CD4-positive, alpha-beta T cell treated with Interleukin-12 subunit alpha and Interleukin-12 subunit beta, for 1 hour (primary cell): ENCODE data around the gene MEGF9.
"Not testable (repeated sequence)": the region's sequence is repeated elsewhere in the genome, so short reads cannot be mapped to it uniquely, and the experiment has no call there.

Experiments
- DNase-seq: peaks from one replicate; pipeline ENCODE4 v3.0.0-alpha.2; 2020

Gene MEGF9

DNA sequence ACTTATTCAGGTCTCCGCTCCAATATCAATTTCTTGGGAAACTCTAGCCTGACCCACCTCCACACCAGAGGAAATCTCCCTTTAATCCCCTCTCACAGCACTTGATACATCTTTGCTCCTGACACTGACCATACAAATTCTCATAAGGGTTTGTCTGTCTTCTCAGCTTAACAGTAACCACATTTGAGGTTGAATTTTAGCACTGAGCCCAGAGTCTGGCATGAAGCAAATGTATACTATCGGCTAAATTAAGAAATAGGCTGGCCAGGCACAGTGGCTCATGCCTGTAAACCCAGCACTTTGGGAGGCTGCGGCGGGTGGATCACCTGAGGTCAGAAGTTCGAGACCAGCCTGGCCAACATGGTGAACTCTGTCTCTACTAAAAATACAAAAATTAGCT is 144.0 kb downstream of the MEGF9 start:
- no peak for DNase-seq

GRCh38 chr9:120569556-120569955 is 144.7 kb downstream of the MEGF9 start:
- no peak for DNase-seq

DNA sequence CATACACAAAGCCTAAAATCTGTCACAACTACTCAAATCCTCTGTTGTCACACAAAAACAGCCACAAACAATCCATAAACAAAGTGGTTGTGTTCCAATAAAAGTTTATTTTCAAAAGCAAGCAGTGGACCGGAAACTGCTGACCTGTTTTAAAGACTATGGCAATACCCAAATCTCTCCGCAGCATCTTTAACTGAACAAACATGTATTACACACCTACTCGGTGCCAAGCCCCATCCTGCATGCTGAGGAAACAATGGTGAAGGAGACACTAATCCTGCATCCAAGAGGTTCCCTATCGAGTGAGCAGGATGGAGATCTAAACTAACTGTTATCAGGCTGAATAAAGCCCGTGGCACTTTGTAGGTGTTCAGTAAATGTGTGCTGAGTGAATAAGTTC is 145.5 kb downstream of the MEGF9 start:
- no peak for DNase-seq

DNA sequence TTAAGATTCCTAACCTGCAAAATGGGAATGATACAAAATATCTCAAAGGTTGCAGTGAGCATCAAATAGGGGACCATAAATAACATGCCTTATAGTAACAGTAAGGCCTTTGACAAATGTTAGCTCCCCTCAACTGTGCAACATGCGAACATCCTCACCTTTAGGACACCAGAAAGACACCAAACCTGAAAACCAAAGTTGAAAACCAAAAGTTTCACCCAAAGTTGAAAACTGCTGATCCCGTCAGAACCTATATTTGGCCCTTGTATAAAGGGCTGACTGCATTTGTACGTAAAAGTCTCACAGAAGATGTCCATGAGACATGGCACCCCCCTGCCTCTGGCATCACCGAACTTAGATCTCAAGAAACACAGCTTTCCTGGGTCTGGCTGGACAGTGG is 146.4 kb downstream of the MEGF9 start:
- DNase-seq = no peak

DNA sequence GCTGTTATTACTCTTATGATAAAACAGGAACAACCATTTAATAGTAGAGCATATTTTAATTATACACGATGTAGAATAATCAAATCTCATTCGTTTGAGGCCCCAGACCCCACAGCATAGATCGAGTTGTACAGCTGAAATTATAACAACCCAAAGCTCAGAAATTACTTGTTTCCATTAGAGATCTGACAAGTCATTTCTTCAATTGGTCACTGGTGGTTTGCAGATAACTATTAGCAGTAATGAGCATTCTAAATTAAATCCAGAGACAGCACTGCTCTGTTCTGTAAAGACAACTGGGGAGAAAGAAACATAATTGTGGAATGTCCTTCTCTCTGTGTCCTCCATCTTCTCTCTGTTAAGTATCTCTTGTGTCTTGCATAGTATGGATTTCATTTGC is 147.2 kb downstream of the MEGF9 start:
- no peak for DNase-seq

- DNase-seq = no peak
Observed at GRCh38 chr9:120564589-120564988, 149.7 kb downstream of the MEGF9 start.

DNA sequence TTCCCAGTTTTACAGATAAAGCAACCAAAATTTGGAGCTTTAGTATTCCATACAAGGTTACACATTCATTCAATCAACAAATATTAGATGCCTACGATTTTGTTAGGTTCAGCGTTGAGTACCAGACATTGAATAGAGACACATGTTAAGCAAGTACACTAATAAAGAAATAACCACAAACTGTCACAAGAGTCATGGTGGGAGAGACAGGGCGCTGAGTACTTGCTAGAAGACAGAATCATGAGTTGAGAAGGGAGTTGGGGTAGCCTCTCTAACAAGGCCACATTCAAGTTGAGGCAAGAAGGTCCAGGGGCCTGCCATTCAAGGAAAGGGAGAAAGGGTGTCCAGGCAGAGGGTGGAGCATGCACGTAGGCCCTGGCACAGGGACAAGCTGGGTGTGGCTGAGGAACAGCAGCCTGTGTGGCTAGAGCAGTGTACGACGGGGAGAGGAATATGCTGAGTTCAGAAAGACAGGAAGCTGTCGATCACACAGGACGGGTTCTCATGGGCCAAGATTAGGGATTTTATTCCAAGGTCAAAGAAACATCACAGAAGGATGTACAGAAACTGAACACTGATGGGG is 151.3 kb downstream of the MEGF9 start:
- no peak for DNase-seq

GRCh38 chr9:120561709-120562108 is 152.6 kb downstream of the MEGF9 start:
- DNase-seq = no peak

DNA sequence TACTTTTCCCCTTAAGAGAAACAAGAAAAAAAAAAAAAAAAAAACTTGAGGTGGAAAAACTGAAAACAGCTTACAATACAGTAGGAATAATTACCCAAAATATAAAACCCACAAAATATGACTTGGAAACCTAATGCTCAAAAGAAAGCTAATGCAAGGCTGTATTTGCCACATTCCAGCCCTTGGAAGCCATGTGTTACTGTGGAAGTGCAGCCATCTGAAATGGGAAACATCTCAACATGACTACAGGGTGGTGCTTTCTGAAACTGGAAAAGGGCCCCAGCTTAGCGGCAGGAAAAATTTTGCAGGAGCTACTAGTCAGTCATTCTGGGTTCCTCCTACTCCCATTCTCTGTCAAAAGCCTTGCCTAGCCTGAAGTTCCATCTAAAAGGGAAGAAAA is 154.7 kb downstream of the MEGF9 start:
- no peak for DNase-seq

DNA sequence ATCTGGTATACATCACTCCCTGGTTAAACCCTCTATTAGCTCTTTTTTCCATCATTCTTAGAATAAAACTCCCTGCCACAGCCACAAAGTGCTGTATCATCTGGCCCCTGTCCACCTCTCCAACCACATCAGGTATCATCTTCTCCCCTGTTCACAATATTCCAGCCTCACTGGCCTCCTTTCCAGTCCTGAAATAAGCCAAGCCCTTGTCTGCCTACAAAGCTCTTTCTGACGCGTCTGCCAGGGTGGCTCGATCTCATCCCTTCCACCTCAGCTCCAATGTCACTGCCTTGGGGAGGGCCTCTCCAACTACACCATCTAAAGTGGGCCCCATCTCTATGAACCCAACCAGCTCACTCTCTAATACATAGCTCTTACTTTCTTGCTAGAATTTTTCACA is 155.8 kb downstream of the MEGF9 start:
- DNase-seq = no peak

- no peak for DNase-seq
Observed at GRCh38 chr9:120557205-120557604, 157.1 kb downstream of the MEGF9 start.

DNA sequence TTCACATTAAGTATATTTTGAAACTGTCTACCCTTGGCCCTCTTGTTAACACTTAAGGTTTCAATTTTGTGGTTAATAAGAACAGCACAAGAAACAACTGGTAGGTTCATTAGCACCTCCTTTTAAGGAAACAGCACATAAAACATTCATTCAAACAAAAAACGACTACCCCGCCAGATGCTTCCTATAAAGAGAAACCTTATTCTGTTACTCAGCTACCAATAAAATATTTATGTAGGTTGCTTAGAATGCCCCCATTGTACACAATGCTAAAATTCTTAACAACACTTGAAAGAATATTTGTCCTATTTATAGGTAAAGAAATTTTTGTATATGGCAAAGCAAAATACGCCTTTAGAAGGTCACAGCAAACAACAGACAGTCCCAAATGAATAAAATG is 157.5 kb downstream of the MEGF9 start:
- DNase-seq = no peak

- DNase-seq = no peak
Observed at GRCh38 chr9:120555839-120556238, 158.4 kb downstream of the MEGF9 start.

DNA sequence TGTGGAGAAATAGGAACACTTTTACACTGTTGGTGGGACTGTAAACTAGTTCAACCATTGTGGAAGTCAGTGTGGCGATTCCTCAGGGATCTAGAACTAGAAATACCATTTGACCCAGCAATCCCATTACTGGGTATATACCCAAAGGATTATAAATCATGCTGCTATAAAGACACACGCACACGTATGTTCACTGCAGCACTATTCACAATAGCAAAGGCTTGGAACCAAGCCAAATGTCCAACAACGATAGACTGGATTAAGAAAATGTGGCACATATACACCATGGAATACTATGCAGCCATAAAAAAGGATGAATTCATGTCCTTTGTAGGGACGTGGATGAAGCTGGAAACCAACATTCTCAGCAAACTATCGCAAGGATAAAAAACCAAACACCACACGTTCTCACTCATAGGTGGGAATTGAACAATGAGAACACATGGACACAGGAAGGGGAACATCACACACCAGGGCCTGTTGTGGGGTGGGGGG is 162.0 kb downstream of the MEGF9 start:
- not testable (repeated sequence) for DNase-seq
